Uterus (tissue), 2 donors: ENCODE data around the gene KIAA0232.

Experiments used
- POLR2A ChIP-seq, 2 donors: fragments of 450-650 bp; IDR thresholded peaks; one replicate each; pipeline ENCODE4 v1.6.1; 2016; ENCODE audit warnings: antibody characterized with exemption in 2 of 2, mild to moderate bottlenecking in 1 of 2, moderate library complexity in 1 of 2
- TF ChIP-seq, protein P1 (sequence below), 4 experiments: fragments of 200-600 bp in 2 of 4; fragments of 450-650 bp in 2 of 4; sonication (generic) in 2 of 4; IDR thresholded peaks; one replicate each; pipeline ENCODE4 v1.5.1; 2016 to 2019; ENCODE audit warnings: antibody characterized with exemption in 4 of 4, mild to moderate bottlenecking in 2 of 4, moderate library complexity in 1 of 4

- TF ChIP-seq POLR2A (IDR thresholded peaks at IDR 0.05): no peak
- TF ChIP-seq, protein P1, sequence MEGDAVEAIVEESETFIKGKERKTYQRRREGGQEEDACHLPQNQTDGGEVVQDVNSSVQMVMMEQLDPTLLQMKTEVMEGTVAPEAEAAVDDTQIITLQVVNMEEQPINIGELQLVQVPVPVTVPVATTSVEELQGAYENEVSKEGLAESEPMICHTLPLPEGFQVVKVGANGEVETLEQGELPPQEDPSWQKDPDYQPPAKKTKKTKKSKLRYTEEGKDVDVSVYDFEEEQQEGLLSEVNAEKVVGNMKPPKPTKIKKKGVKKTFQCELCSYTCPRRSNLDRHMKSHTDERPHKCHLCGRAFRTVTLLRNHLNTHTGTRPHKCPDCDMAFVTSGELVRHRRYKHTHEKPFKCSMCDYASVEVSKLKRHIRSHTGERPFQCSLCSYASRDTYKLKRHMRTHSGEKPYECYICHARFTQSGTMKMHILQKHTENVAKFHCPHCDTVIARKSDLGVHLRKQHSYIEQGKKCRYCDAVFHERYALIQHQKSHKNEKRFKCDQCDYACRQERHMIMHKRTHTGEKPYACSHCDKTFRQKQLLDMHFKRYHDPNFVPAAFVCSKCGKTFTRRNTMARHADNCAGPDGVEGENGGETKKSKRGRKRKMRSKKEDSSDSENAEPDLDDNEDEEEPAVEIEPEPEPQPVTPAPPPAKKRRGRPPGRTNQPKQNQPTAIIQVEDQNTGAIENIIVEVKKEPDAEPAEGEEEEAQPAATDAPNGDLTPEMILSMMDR (IDR thresholded peaks at IDR 0.05): no peak
Measured at GRCh38 chr4:6771229-6771671, 11.3 kb upstream of the KIAA0232 start.
